Measurements from ENCODE around the gene PAPOLA. TPM values are rescaled to one million over a fixed set of nuclear protein-coding genes. Genes with fewer than 3 reads are reported as not detected.
A peak's percentile ranks its signal among the peaks of the same experiment; 100 is the strongest.

Gene PAPOLA
- total and polyA plus RNA-seq, 2 donors (not counting 1 experiment from before 2014, with no cell fraction given), result 104 to 324 TPM

- intact Hi-C loops (cut with micrococcal nuclease), result loop anchor here (10.0 kb wide), 1 partner anchor 1350 kb away; no protein-coding TSS in a partner anchor
- Histone ChIP-seq H3K9me3 (ENCODE audit: control extremely low read depth in 1 of 3, control insufficient read depth in 2 of 3, insufficient read depth in 1 of 3, low read length in 2 of 3) (no peaks in the 10 kb centered on the region), H3K27me3 (replicated peaks in 1 of 4; ENCODE audit: control extremely low read depth in 1 of 4, control insufficient read depth in 3 of 4, insufficient read depth in 4 of 4, low read length in 3 of 4) (no peaks in the 10 kb centered on the region), H3K4me1 (ENCODE audit: control insufficient read depth in 2 of 2, insufficient read depth in 2 of 2, low read length in 2 of 2) (peaks cover 54 to 61% of the 10 kb centered on the region in 2 donors), H4K20me1 (ENCODE audit: control insufficient read depth, insufficient read depth, low read length, poor library complexity, severe bottlenecking) (no peaks in the 10 kb centered on the region), H3K79me2 (ENCODE audit: control insufficient read depth, insufficient read depth, low read length) (peaks cover 8% of the 10 kb centered on the region), H3K36me3 (replicated peaks in 1 of 2; ENCODE audit: control extremely low read depth in 1 of 2, control insufficient read depth in 1 of 2, extremely low read depth in 1 of 2, insufficient read depth in 2 of 2, low read length in 1 of 2) (no peaks in the 10 kb centered on the region), H3K4me2 (replicated peaks; ENCODE audit: low read depth, low read length, poor library complexity, severe bottlenecking) (peak overlapping the region; percentile 72), H3K27ac (ENCODE audit: low read length in 2 of 2) (peak overlapping the region in 1 of 2 donors; percentile 30), H2AFZ (ENCODE audit: insufficient read depth, low read depth, low read length, poor library complexity, severe bottlenecking) (peak overlapping the region; percentile 70), H3K4me3 (ENCODE audit: control extremely low read depth in 1 of 5, extremely low read depth in 1 of 5, insufficient read depth in 1 of 5, low read depth in 2 of 5, low read length in 4 of 5) (peak overlapping the region in 1 of 5 experiments; percentile 50), H3K9ac (ENCODE audit: low read length) (peak overlapping the region; percentile 42)
- no peaks in the 10 kb centered on the region for H3K27me3 Mint-ChIP-seq
- CTCF ChIA-PET, result interaction anchor here (1.0 kb wide), 1 partner anchor 197 kb away, joined by 4 read pairs; no protein-coding TSS in a partner anchor
- H3K9me3 Mint-ChIP-seq (ENCODE audit: insufficient read depth), result peaks cover 2% of the 10 kb centered on the region
- no peak for DNase-seq
- no peak for ATAC-seq (ENCODE audit: low read depth)
- H3K4me1 Mint-ChIP-seq, result peaks cover 68% of the 10 kb centered on the region
- H3K27ac Mint-ChIP-seq, result peak overlapping the region; percentile 75
- peak overlapping the region; percentile 63 for H3K4me3 Mint-ChIP-seq
- TF ChIP-seq EZH2 (IDR thresholded peaks at IDR 0.05; ENCODE audit: borderline replicate concordance, insufficient read depth, low read depth, low read length, poor library complexity, severe bottlenecking), result no peak
- no peak for TF ChIP-seq CTCF (IDR thresholded peaks at IDR 0.05)
- WGBS (ENCODE audit: insufficient coverage), result 68% methylated on average over 3 of the region's 3 CpGs
- POLR2A ChIA-PET, result interaction anchor here (0.5 kb wide), 1 partner anchor 8 kb away, joined by 3 read pairs; no protein-coding TSS in a partner anchor
These were observed 7.9 kb upstream of the PAPOLA start for GRCh38 chr14:96494331-96494730.

GRCh38 chr14:96497087-96497486, 5.1 kb upstream of the PAPOLA start:
- peaks cover 67% of the 10 kb centered on the region for H3K4me1 Mint-ChIP-seq
- peak overlapping the region; percentile 59 for H3K27ac Mint-ChIP-seq
- Histone ChIP-seq H3K27ac (ENCODE audit: low read length in 2 of 2) (peak overlapping the region in 1 of 2 donors; percentile 43), H3K36me3 (replicated peaks in 1 of 2; ENCODE audit: control extremely low read depth in 1 of 2, control insufficient read depth in 1 of 2, extremely low read depth in 1 of 2, insufficient read depth in 2 of 2, low read length in 1 of 2) (no peaks in the 10 kb centered on the region), H3K9ac (ENCODE audit: low read length) (no peak overlapping the region), H3K9me3 (ENCODE audit: control extremely low read depth in 1 of 3, control insufficient read depth in 2 of 3, insufficient read depth in 1 of 3, low read length in 2 of 3) (no peaks in the 10 kb centered on the region), H4K20me1 (ENCODE audit: control insufficient read depth, insufficient read depth, low read length, poor library complexity, severe bottlenecking) (no peaks in the 10 kb centered on the region), H3K4me3 (ENCODE audit: control extremely low read depth in 1 of 5, extremely low read depth in 1 of 5, insufficient read depth in 1 of 5, low read depth in 2 of 5, low read length in 4 of 5) (no peak overlapping the region), H3K27me3 (replicated peaks in 1 of 4; ENCODE audit: control extremely low read depth in 1 of 4, control insufficient read depth in 3 of 4, insufficient read depth in 4 of 4, low read length in 3 of 4) (no peaks in the 10 kb centered on the region), H3K79me2 (ENCODE audit: control insufficient read depth, insufficient read depth, low read length) (peaks cover 23% of the 10 kb centered on the region), H2AFZ (ENCODE audit: insufficient read depth, low read depth, low read length, poor library complexity, severe bottlenecking) (peak overlapping the region; percentile 14), H3K4me2 (replicated peaks; ENCODE audit: low read depth, low read length, poor library complexity, severe bottlenecking) (peak overlapping the region; percentile 51), H3K4me1 (ENCODE audit: control insufficient read depth in 2 of 2, insufficient read depth in 2 of 2, low read length in 2 of 2) (peaks cover 43 to 59% of the 10 kb centered on the region in 2 donors)
- H3K27me3 Mint-ChIP-seq, result no peaks in the 10 kb centered on the region
- DNase-seq (no peak), ATAC-seq (ENCODE audit: low read depth) (no peak)
- intact Hi-C loops (cut with micrococcal nuclease), result loop anchor here (10.0 kb wide), 1 partner anchor 1352 kb away; no protein-coding TSS in a partner anchor
- peaks cover 2% of the 10 kb centered on the region for H3K9me3 Mint-ChIP-seq (ENCODE audit: insufficient read depth)
- ChIA-PET CTCF (no interaction called here), POLR2A (no interaction called here)
- no peak for TF ChIP-seq EZH2 (IDR thresholded peaks at IDR 0.05; ENCODE audit: borderline replicate concordance, insufficient read depth, low read depth, low read length, poor library complexity, severe bottlenecking)
- no peak for TF ChIP-seq CTCF (IDR thresholded peaks at IDR 0.05)
- H3K4me3 Mint-ChIP-seq, result peak overlapping the region; percentile 68
- 38% methylated on average over 1 of the region's 5 CpGs for WGBS (ENCODE audit: insufficient coverage)
